ENCODE results near the gene ZNF518B. TPM values are rescaled to one million over a fixed set of nuclear protein-coding genes. Genes with fewer than 3 reads are reported as not detected.

The ZNF518B gene
- polyA plus RNA-seq, 1 of the 3 experiments (the other 2 are of a cell fraction), result 3.1 TPM

GRCh38 chr4:10456595-10457254 lies 501 bp downstream of the ZNF518B start:
- H3K27ac ChIP-seq (ENCODE audit: low read depth in 2 of 2, low read length in 1 of 2), result no peak overlapping the region; a peak in 1 of 4 replicates
- H3K27me3 ChIP-seq (ENCODE audit: insufficient read depth), result no peaks in the 10 kb centered on the region
- H3F3A ChIP-seq (replicated peaks; ENCODE audit: insufficient read depth), result no peaks in the 10 kb centered on the region
- peak overlapping the region; percentile 57 to 58 for H3K4me3 ChIP-seq (ENCODE audit: low read depth in 2 of 2, low read length in 1 of 2)
- DNase-seq, result peak; percentile 70
- no peaks in the 10 kb centered on the region for H4K20me1 ChIP-seq (ENCODE audit: insufficient read depth)
- CTCF ChIA-PET, result interaction anchor here (0.9 to 1.2 kb wide), 3 partner anchors 17 to 81 kb away, joined by 3 to 4 read pairs (median 3); no protein-coding TSS in a partner anchor
- WGBS (ENCODE audit: low lambda C conversion rate), result 28% methylated on average over 32 of the region's 96 CpGs
- POLR2A ChIA-PET, result no interaction called here
- H2AFZ ChIP-seq (ENCODE audit: low read depth), result peak overlapping the region; percentile 65; the same call in 1 of the 2 replicates
- H3K9ac ChIP-seq, result peak overlapping the region; percentile 21; the same call in 1 of the 2 replicates
- peaks cover 21% of the 10 kb centered on the region; the same call in 1 of the 2 replicates for H3K79me2 ChIP-seq (ENCODE audit: insufficient read depth)
- peak overlapping the region; percentile 78 for H3K4me2 ChIP-seq
- H3K9me2 ChIP-seq, result no peaks in the 10 kb centered on the region
- peaks cover 12 to 20% of the 10 kb centered on the region in 2 experiments for H3K36me3 ChIP-seq (replicated peaks in 1 of 2; ENCODE audit: control insufficient read depth in 1 of 2, insufficient read depth in 2 of 2, low read length in 1 of 2)
- H3K4me1 ChIP-seq (ENCODE audit: control insufficient read depth in 1 of 2, insufficient read depth in 2 of 2, low read depth in 1 of 2, low read length in 1 of 2), result peaks cover 0 to 6% of the 10 kb centered on the region in 2 experiments; a peak in 1 of 4 replicates
- H3K9me3 ChIP-seq, result no peaks in the 10 kb centered on the region
- TF ChIP-seq NRF1 (IDR thresholded peaks at IDR 0.05; ENCODE audit: low read depth, low read length), result no peak
- TF ChIP-seq GABPA (IDR thresholded peaks at IDR 0.05; ENCODE audit: low read depth), result peak; percentile 32; the same call in 1 of the 2 replicates
- no peak for TF ChIP-seq RFX5 (IDR thresholded peaks at IDR 0.05; ENCODE audit: low read length)
- peak; percentile 32; the same call in 1 of the 2 replicates for TF ChIP-seq MAX (IDR thresholded peaks at IDR 0.05; ENCODE audit: low read depth)
- no peak for TF ChIP-seq TAF1 (IDR thresholded peaks at IDR 0.05; ENCODE audit: borderline replicate concordance, low read depth, low read length)
- TF ChIP-seq USF1 (IDR thresholded peaks at IDR 0.05; ENCODE audit: borderline replicate concordance, low read depth), result no peak
- peak; percentile 64; the same call in 1 of the 2 replicates for TF ChIP-seq YY1 (IDR thresholded peaks at IDR 0.05; ENCODE audit: low read depth)
- TF ChIP-seq CTCF (IDR thresholded peaks at IDR 0.05), result no peak

- Histone ChIP-seq H3K36me3 (replicated peaks in 1 of 2; ENCODE audit: control insufficient read depth in 1 of 2, insufficient read depth in 2 of 2, low read length in 1 of 2) (peaks cover 12 to 21% of the 10 kb centered on the region in 2 experiments), H3K4me1 (ENCODE audit: control insufficient read depth in 1 of 2, insufficient read depth in 2 of 2, low read depth in 1 of 2, low read length in 1 of 2) (peaks cover 0 to 6% of the 10 kb centered on the region in 2 experiments; a peak in 1 of 4 replicates), H3K9me2 (no peaks in the 10 kb centered on the region), H3K4me3 (ENCODE audit: low read depth in 2 of 2, low read length in 1 of 2) (peak overlapping the region; percentile 57 to 58), H2AFZ (ENCODE audit: low read depth) (peak overlapping the region; percentile 65; the same call in 1 of the 2 replicates), H3K27me3 (ENCODE audit: insufficient read depth) (no peaks in the 10 kb centered on the region), H3K27ac (ENCODE audit: low read depth in 2 of 2, low read length in 1 of 2) (no peak overlapping the region; a peak in 1 of 4 replicates), H3K9ac (peak overlapping the region; percentile 21; the same call in 1 of the 2 replicates), H3K4me2 (peak overlapping the region; percentile 78), H3F3A (replicated peaks; ENCODE audit: insufficient read depth) (no peaks in the 10 kb centered on the region), H4K20me1 (ENCODE audit: insufficient read depth) (no peaks in the 10 kb centered on the region), H3K9me3 (no peaks in the 10 kb centered on the region), H3K79me2 (ENCODE audit: insufficient read depth) (peaks cover 22% of the 10 kb centered on the region; the same call in 1 of the 2 replicates)
- no peak for DNase-seq
- 64% methylated on average over 11 of the region's 11 CpGs for WGBS (ENCODE audit: low lambda C conversion rate)
- POLR2A ChIA-PET, result no interaction called here
- CTCF ChIA-PET, result interaction anchor here (1.0 kb wide), 1 partner anchor 81 kb away, joined by 3 read pairs; no protein-coding TSS in a partner anchor
- TF ChIP-seq USF1 (IDR thresholded peaks at IDR 0.05; ENCODE audit: borderline replicate concordance, low read depth) (no peak), RXRA (IDR thresholded peaks at IDR 0.05; ENCODE audit: borderline replicate concordance, low read depth) (no peak), ELF1 (IDR thresholded peaks at IDR 0.05) (no peak), GATA2 (CRISPR knock-in tag; IDR thresholded peaks at IDR 0.05) (no peak), GABPA (IDR thresholded peaks at IDR 0.05; ENCODE audit: low read depth) (no peak), CTCF (IDR thresholded peaks at IDR 0.05) (no peak), SIN3A (IDR thresholded peaks at IDR 0.05; ENCODE audit: borderline replicate concordance, low read depth, low read length) (no peak), MAX (IDR thresholded peaks at IDR 0.05; ENCODE audit: low read depth) (no peak), MEF2A (IDR thresholded peaks at IDR 0.05; ENCODE audit: borderline replicate concordance, low read depth) (no peak), PBX3 (IDR thresholded peaks at IDR 0.05) (no peak), YY1 (IDR thresholded peaks at IDR 0.05; ENCODE audit: low read depth) (no peak), TEAD4 (IDR thresholded peaks at IDR 0.05; ENCODE audit: borderline replicate concordance, insufficient read depth) (no peak), IRF3 (IDR thresholded peaks at IDR 0.05; ENCODE audit: low read depth, low read length) (no peak)
Observed at GRCh38 chr4:10456260-10456594, 999 bp downstream of the ZNF518B start.
